Neutrophil (primary cell): Measurements from ENCODE around the gene CDC42EP4.

ENCODE experiments used
- H3K27ac ChIP-seq: fragments of 200-600 bp; sonication (generic); 2 replicates; pipeline ENCODE4 v1.5.1; 2016; ENCODE audit warnings: mild to moderate bottlenecking, moderate library complexity
- H3K27me3 ChIP-seq: fragments of 200-600 bp; sonication (generic); 2 replicates; pipeline ENCODE4 v1.6.0; 2016; ENCODE audit warnings: mild to moderate bottlenecking
- H3K36me3 ChIP-seq: fragments of 200-600 bp; sonication (generic); 2 replicates; pipeline ENCODE4 v1.5.1; 2017
- H3K4me1 ChIP-seq, 2 experiments: fragments of 200-600 bp in 1 of 2; sonication (generic) in 1 of 2; 1 replicate in 1 of 2; 2 replicates in 1 of 2; pipeline versions ENCODE4 v1.5.1 to v1.6.1; 2013 to 2016; ENCODE audit warnings: low read depth in 1 of 2, low read length in 1 of 2, mild to moderate bottlenecking in 1 of 2, moderate library complexity in 1 of 2; ENCODE audit not compliant: control insufficient read depth in 1 of 2, insufficient read depth in 1 of 2
- H3K4me3 ChIP-seq, 2 experiments: fragments of 200-600 bp in 1 of 2; sonication (generic) in 1 of 2; 1 replicate in 1 of 2; 2 replicates in 1 of 2; pipeline ENCODE4 v1.5.1; 2013 to 2016; ENCODE audit warnings: low read depth in 1 of 2, low read length in 1 of 2, mild to moderate bottlenecking in 1 of 2, moderate library complexity in 1 of 2
- H3K9me3 ChIP-seq: fragments of 200-600 bp; sonication (generic); 2 replicates; pipeline ENCODE4 v1.5.1; 2016
- CTCF ChIP-seq: fragments of 200-600 bp; sonication (generic); IDR thresholded peaks from 2 replicates; pipeline ENCODE4 v1.5.1; 2016; ENCODE audit warnings: antibody characterized with exemption

Gene CDC42EP4

GRCh38 chr17:73331060-73331459, 19.3 kb upstream of the CDC42EP4 start:
- H3K4me1 ChIP-seq, result peaks cover 0 to 12% of the 10 kb centered on the region in 2 experiments
- H3K36me3 ChIP-seq, result no peaks in the 10 kb centered on the region
- H3K9me3 ChIP-seq, result no peaks in the 10 kb centered on the region
- H3K27me3 ChIP-seq, result no peaks in the 10 kb centered on the region
- no peak overlapping the region for H3K4me3 ChIP-seq
- no peak overlapping the region for H3K27ac ChIP-seq
- TF ChIP-seq CTCF, result no peak

- TF ChIP-seq CTCF, result no peak
- no peaks in the 10 kb centered on the region for H3K36me3 ChIP-seq
- H3K9me3 ChIP-seq, result no peaks in the 10 kb centered on the region
- no peaks in the 10 kb centered on the region for H3K4me1 ChIP-seq
- peaks cover 15% of the 10 kb centered on the region for H3K27me3 ChIP-seq
- no peak overlapping the region for H3K27ac ChIP-seq
- no peak overlapping the region for H3K4me3 ChIP-seq
Measured at GRCh38 chr17:73327676-73328075, 15.9 kb upstream of the CDC42EP4 start.

GRCh38 chr17:73325527-73325842, 13.7 kb upstream of the CDC42EP4 start:
- Histone ChIP-seq H3K4me3 (no peak overlapping the region), H3K9me3 (no peaks in the 10 kb centered on the region), H3K27ac (no peak overlapping the region), H3K27me3 (peaks cover 15% of the 10 kb centered on the region), H3K36me3 (no peaks in the 10 kb centered on the region), H3K4me1 (no peaks in the 10 kb centered on the region)
- no peak for TF ChIP-seq CTCF

GRCh38 chr17:73324711-73325526, 13.1 kb upstream of the CDC42EP4 start:
- Histone ChIP-seq H3K27me3 (peaks cover 15% of the 10 kb centered on the region), H3K4me3 (no peak overlapping the region), H3K9me3 (no peaks in the 10 kb centered on the region), H3K27ac (no peak overlapping the region), H3K4me1 (no peaks in the 10 kb centered on the region), H3K36me3 (no peaks in the 10 kb centered on the region)
- TF ChIP-seq CTCF, result no peak

- H3K36me3 ChIP-seq, result no peaks in the 10 kb centered on the region
Measured at GRCh38 chr17:73324160-73324475, 12.3 kb upstream of the CDC42EP4 start.

More at GRCh38 chr17:73324160-73324475, 12.3 kb upstream of the CDC42EP4 start:
- Histone ChIP-seq H3K27ac (no peak overlapping the region), H3K27me3 (peaks cover 15% of the 10 kb centered on the region), H3K4me3 (no peak overlapping the region), H3K4me1 (no peaks in the 10 kb centered on the region), H3K9me3 (no peaks in the 10 kb centered on the region)
- TF ChIP-seq CTCF, result no peak
